ENCODE results near the gene DOCK11. TPM values are rescaled to one million over a fixed set of nuclear protein-coding genes. Genes with fewer than 3 reads are reported as not detected.

DOCK11 gene
- total and polyA plus RNA-seq, 9 of the 15 experiments (the other 6 are each of a cell fraction or from before 2014, with no cell fraction given): 41.8 to 77.8 (median 50.9) TPM

DNA sequence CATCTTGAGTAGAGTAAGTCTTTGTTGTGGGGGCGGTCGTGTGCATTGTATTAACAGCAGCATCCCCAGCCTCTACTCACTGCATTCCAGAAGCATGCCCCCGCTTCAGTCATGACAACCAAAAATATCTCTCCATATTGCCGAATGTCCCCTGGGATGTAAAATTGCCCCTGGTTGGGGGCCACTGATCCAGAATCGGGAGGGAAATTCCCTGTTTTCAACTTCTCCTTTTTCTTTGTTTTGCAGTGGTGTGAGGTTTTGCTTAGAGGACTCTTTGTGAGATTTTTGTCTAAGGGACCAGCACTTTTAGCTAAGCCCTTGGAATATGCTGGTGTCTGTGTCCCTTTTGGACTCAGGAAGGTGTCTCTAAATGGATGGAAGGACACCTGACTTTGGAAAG, 228.8 kb downstream of the DOCK11 start (continued):
- TF ChIP-seq, protein P1, sequence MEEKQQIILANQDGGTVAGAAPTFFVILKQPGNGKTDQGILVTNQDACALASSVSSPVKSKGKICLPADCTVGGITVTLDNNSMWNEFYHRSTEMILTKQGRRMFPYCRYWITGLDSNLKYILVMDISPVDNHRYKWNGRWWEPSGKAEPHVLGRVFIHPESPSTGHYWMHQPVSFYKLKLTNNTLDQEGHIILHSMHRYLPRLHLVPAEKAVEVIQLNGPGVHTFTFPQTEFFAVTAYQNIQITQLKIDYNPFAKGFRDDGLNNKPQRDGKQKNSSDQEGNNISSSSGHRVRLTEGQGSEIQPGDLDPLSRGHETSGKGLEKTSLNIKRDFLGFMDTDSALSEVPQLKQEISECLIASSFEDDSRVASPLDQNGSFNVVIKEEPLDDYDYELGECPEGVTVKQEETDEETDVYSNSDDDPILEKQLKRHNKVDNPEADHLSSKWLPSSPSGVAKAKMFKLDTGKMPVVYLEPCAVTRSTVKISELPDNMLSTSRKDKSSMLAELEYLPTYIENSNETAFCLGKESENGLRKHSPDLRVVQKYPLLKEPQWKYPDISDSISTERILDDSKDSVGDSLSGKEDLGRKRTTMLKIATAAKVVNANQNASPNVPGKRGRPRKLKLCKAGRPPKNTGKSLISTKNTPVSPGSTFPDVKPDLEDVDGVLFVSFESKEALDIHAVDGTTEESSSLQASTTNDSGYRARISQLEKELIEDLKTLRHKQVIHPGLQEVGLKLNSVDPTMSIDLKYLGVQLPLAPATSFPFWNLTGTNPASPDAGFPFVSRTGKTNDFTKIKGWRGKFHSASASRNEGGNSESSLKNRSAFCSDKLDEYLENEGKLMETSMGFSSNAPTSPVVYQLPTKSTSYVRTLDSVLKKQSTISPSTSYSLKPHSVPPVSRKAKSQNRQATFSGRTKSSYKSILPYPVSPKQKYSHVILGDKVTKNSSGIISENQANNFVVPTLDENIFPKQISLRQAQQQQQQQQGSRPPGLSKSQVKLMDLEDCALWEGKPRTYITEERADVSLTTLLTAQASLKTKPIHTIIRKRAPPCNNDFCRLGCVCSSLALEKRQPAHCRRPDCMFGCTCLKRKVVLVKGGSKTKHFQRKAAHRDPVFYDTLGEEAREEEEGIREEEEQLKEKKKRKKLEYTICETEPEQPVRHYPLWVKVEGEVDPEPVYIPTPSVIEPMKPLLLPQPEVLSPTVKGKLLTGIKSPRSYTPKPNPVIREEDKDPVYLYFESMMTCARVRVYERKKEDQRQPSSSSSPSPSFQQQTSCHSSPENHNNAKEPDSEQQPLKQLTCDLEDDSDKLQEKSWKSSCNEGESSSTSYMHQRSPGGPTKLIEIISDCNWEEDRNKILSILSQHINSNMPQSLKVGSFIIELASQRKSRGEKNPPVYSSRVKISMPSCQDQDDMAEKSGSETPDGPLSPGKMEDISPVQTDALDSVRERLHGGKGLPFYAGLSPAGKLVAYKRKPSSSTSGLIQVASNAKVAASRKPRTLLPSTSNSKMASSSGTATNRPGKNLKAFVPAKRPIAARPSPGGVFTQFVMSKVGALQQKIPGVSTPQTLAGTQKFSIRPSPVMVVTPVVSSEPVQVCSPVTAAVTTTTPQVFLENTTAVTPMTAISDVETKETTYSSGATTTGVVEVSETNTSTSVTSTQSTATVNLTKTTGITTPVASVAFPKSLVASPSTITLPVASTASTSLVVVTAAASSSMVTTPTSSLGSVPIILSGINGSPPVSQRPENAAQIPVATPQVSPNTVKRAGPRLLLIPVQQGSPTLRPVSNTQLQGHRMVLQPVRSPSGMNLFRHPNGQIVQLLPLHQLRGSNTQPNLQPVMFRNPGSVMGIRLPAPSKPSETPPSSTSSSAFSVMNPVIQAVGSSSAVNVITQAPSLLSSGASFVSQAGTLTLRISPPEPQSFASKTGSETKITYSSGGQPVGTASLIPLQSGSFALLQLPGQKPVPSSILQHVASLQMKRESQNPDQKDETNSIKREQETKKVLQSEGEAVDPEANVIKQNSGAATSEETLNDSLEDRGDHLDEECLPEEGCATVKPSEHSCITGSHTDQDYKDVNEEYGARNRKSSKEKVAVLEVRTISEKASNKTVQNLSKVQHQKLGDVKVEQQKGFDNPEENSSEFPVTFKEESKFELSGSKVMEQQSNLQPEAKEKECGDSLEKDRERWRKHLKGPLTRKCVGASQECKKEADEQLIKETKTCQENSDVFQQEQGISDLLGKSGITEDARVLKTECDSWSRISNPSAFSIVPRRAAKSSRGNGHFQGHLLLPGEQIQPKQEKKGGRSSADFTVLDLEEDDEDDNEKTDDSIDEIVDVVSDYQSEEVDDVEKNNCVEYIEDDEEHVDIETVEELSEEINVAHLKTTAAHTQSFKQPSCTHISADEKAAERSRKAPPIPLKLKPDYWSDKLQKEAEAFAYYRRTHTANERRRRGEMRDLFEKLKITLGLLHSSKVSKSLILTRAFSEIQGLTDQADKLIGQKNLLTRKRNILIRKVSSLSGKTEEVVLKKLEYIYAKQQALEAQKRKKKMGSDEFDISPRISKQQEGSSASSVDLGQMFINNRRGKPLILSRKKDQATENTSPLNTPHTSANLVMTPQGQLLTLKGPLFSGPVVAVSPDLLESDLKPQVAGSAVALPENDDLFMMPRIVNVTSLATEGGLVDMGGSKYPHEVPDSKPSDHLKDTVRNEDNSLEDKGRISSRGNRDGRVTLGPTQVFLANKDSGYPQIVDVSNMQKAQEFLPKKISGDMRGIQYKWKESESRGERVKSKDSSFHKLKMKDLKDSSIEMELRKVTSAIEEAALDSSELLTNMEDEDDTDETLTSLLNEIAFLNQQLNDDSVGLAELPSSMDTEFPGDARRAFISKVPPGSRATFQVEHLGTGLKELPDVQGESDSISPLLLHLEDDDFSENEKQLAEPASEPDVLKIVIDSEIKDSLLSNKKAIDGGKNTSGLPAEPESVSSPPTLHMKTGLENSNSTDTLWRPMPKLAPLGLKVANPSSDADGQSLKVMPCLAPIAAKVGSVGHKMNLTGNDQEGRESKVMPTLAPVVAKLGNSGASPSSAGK (IDR thresholded peaks at IDR 0.05): no peak
- TF ChIP-seq GATAD2A (IDR thresholded peaks at IDR 0.05) (no peak), HDAC6 (IDR thresholded peaks at IDR 0.05; ENCODE audit: low read depth, low read length) (no peak)
